NCI-H1105 (cell line): Measurements from ENCODE around the gene CCDC57.

Experiments used
- DNase-seq: peaks from one replicate; lab custom pipeline; 2025; lab: John Stamatoyannopoulos, UW

Gene CCDC57

GRCh38 chr17:82105882-82106687 is 106.6 kb downstream of the CCDC57 start:
- DNase-seq = no peak

- DNase-seq = no peak
Measured at GRCh38 chr17:82105417-82105881, 107.2 kb downstream of the CCDC57 start.

GRCh38 chr17:82104797-82105416 is 107.7 kb downstream of the CCDC57 start:
- DNase-seq = no peak

- DNase-seq = no peak
Measured at GRCh38 chr17:82103553-82104451, 108.8 kb downstream of the CCDC57 start.

GRCh38 chr17:82101767-82102679 is 110.6 kb downstream of the CCDC57 start:
- no peak for DNase-seq

GRCh38 chr17:82101301-82101715 is 111.3 kb downstream of the CCDC57 start:
- DNase-seq = no peak

- DNase-seq = no peak
Measured at GRCh38 chr17:82100502-82101298, 111.9 kb downstream of the CCDC57 start.

- no peak for DNase-seq
Measured at GRCh38 chr17:82098939-82099763, 113.5 kb downstream of the CCDC57 start.

- peak; percentile 91 for DNase-seq
Measured at GRCh38 chr17:82098169-82098938, 114.3 kb downstream of the CCDC57 start, which contains the start of gene FASN. Gene FASN (minus strand): TSS chr17:82098236. CDS start chr17:82096445, 1,791 bp downstream.

- DNase-seq = no peak
Measured at GRCh38 chr17:82097919-82098168, 114.8 kb downstream of the CCDC57 start.

- DNase-seq = no peak
Measured at GRCh38 chr17:82097184-82097918, 115.3 kb downstream of the CCDC57 start.

GRCh38 chr17:82096709-82097183 is 115.9 kb downstream of the CCDC57 start:
- no peak for DNase-seq

- no peak for DNase-seq
Measured at GRCh38 chr17:82095777-82096708, 116.6 kb downstream of the CCDC57 start.

- DNase-seq = no peak
Measured at GRCh38 chr17:82094931-82095776, 117.5 kb downstream of the CCDC57 start.

- no peak for DNase-seq
Measured at GRCh38 chr17:82092995-82093751, 119.5 kb downstream of the CCDC57 start.
